Measurements from ENCODE around the gene PARG. TPM values are rescaled to one million over a fixed set of nuclear protein-coding genes. Genes with fewer than 3 reads are reported as not detected.

PARG gene
- total RNA-seq, 4 donors from 2014 or later = 9.7 to 30.8 (median 24.7) TPM

DNA sequence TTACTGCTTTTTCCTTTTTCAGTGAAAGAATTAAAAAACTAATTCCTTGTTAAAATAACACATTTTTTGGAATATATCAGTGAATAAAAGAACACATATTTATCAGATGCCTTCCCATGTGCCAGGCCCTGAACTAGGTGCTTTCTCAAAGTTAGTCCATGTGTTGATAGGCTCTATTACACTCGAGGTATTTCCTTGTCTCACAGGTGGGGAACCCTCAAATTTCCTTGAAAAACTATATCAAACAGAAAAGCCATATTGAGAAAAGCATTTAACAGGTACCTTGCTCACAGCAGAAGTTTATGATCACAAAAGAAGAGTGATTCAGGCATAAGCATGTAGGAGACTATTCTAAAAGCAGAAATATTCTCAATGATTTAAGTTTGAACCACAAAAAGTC, 104.1 kb downstream of the PARG start:
- Histone ChIP-seq H3K4me1 (no peaks in the 10 kb centered on the region), H3K36me3 (peaks cover 0 to 37% (median 9%) of the 10 kb centered on the region in 4 donors), H3K27me3 (no peaks in the 10 kb centered on the region), H3K4me3 (no peak overlapping the region), H3K27ac (no peak overlapping the region), H3K9me3 (no peaks in the 10 kb centered on the region)
- DNase-seq = no peak
- 29 to 62% methylated on average over 1 of the region's 1 CpG for WGBS, 2 donors (ENCODE audit: low coverage in 1 of 2)
- in situ Hi-C loops (cut with MboI; ENCODE audit: low pct_ligation_motif_present in 1 of 4, low pct_unique_long_range_greater_than_20kb in 1 of 4, low sequenced_read_pairs in 3 of 4) = no loop called here
- TF ChIP-seq POLR2AphosphoS5 (IDR thresholded peaks at IDR 0.05) (no peak), EP300 (IDR thresholded peaks at IDR 0.05; ENCODE audit: low read depth) (no peak), POLR2A (IDR thresholded peaks at IDR 0.05) (no peak)
- TF ChIP-seq, protein P1, sequence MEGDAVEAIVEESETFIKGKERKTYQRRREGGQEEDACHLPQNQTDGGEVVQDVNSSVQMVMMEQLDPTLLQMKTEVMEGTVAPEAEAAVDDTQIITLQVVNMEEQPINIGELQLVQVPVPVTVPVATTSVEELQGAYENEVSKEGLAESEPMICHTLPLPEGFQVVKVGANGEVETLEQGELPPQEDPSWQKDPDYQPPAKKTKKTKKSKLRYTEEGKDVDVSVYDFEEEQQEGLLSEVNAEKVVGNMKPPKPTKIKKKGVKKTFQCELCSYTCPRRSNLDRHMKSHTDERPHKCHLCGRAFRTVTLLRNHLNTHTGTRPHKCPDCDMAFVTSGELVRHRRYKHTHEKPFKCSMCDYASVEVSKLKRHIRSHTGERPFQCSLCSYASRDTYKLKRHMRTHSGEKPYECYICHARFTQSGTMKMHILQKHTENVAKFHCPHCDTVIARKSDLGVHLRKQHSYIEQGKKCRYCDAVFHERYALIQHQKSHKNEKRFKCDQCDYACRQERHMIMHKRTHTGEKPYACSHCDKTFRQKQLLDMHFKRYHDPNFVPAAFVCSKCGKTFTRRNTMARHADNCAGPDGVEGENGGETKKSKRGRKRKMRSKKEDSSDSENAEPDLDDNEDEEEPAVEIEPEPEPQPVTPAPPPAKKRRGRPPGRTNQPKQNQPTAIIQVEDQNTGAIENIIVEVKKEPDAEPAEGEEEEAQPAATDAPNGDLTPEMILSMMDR (IDR thresholded peaks at IDR 0.05) = no peak
- intact Hi-C loops (cut with DNase I; ENCODE audit: low total_unique reads) = no loop called here

DNA sequence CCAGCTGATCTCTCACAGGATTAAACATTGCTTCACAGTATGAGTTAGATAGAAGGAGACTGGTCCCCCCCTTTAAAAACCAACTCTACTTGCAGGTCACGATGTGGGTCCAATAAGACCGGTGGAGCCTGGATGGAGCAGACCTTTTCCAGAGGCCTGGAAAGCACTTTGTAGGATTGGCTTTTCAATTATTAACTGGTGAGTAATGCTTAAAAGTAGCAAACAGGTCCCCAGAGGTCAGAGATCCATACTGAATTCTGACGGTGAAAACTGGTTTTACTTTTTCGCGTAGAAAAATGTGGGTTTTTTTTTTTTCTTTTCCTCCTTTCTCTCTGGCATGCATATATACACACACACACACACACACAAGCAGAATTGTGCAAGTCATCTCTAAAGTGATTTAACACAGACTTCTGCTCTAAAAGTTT, 104.8 kb downstream of the PARG start:
- TF ChIP-seq, protein P1 (IDR thresholded peaks at IDR 0.05) = no peak
- Histone ChIP-seq H3K27me3 (no peaks in the 10 kb centered on the region), H3K9me3 (no peaks in the 10 kb centered on the region), H3K4me1 (no peaks in the 10 kb centered on the region), H3K36me3 (peaks cover 0 to 34% (median 11%) of the 10 kb centered on the region in 4 donors), H3K27ac (no peak overlapping the region), H3K4me3 (no peak overlapping the region)
- intact Hi-C loops (cut with DNase I; ENCODE audit: low total_unique reads) (no loop called here), in situ Hi-C loops (cut with MboI; ENCODE audit: low pct_ligation_motif_present in 1 of 4, low pct_unique_long_range_greater_than_20kb in 1 of 4, low sequenced_read_pairs in 3 of 4) (no loop called here)
- DNase-seq = no peak
- WGBS, 2 donors (ENCODE audit: low coverage in 1 of 2) = 59 to 79% methylated on average over 5 of the region's 5 CpGs

DNA sequence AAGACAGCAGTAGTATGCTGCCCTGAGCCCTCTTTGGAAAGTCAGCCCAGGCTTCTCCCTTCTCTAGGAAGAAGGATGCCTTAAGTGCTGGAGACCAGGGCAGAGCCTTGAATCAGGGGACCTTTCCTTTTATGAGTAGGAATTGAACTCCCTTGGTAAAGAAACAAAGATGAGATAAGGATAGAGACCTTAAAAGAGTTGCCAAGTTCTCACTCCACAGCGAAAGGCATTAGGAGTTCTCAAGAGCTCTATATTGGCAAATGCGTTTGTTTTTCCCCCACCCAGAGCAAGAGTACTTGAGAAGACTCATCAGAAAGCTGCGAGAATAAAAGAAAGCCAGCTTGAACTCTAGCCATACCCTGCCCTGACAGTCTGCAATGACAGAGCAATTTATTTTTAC, 106.9 kb downstream of the PARG start:
- in situ Hi-C loops (cut with MboI; ENCODE audit: low pct_ligation_motif_present in 1 of 4, low pct_unique_long_range_greater_than_20kb in 1 of 4, low sequenced_read_pairs in 3 of 4) = no loop called here
- H3K9me3 ChIP-seq = no peaks in the 10 kb centered on the region
- peaks cover 0 to 22% (median 7%) of the 10 kb centered on the region in 4 donors for H3K36me3 ChIP-seq
- H3K27ac ChIP-seq = no peak overlapping the region
- TF ChIP-seq EP300 (IDR thresholded peaks at IDR 0.05; ENCODE audit: low read depth) (no peak), POLR2AphosphoS5 (IDR thresholded peaks at IDR 0.05) (no peak), POLR2A (IDR thresholded peaks at IDR 0.05) (no peak)
- TF ChIP-seq, protein P1 (IDR thresholded peaks at IDR 0.05) = no peak
- no peaks in the 10 kb centered on the region for H3K27me3 ChIP-seq
- WGBS, 2 donors (ENCODE audit: low coverage in 1 of 2) = 72 to 87% methylated on average over 3 of the region's 3 CpGs
- H3K4me1 ChIP-seq = peaks cover 0 to 5% (median 0%) of the 10 kb centered on the region in 4 donors
- DNase-seq = no peak
- intact Hi-C loops (cut with DNase I; ENCODE audit: low total_unique reads) = no loop called here
- H3K4me3 ChIP-seq = no peak overlapping the region

DNA sequence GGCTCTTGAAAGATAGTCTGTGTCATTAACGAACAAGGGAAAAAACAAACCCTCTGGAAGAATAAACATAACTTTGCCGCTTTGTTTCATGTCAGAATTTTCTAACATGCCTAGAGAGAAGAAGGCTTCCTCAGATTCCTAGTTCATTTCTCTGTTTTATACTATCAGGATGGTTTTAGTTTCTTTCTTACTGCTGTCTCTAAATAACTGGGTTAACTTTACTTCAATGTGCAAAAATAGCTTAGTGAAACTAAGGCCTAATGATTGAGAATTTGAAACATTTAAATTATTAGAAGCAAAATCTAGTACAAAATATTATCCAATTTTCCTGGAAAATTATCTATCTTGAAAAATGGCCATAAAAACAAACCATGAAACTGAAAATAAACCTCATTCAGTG, 107.6 kb downstream of the PARG start:
- 86 to 89% methylated on average over 2 of the region's 2 CpGs for WGBS, 2 donors (ENCODE audit: low coverage in 1 of 2)
- in situ Hi-C loops (cut with MboI; ENCODE audit: low pct_ligation_motif_present in 1 of 4, low pct_unique_long_range_greater_than_20kb in 1 of 4, low sequenced_read_pairs in 3 of 4) = no loop called here
- Histone ChIP-seq H3K9me3 (no peaks in the 10 kb centered on the region), H3K4me3 (no peak overlapping the region), H3K36me3 (peaks cover 0 to 19% (median 7%) of the 10 kb centered on the region in 4 donors), H3K27ac (no peak overlapping the region), H3K4me1 (peaks cover 0 to 5% (median 0%) of the 10 kb centered on the region in 4 donors), H3K27me3 (no peaks in the 10 kb centered on the region)
- DNase-seq = no peak
- intact Hi-C loops (cut with DNase I; ENCODE audit: low total_unique reads) = no loop called here
- TF ChIP-seq POLR2A (IDR thresholded peaks at IDR 0.05) = no peak
- no peak for TF ChIP-seq EP300 (IDR thresholded peaks at IDR 0.05; ENCODE audit: low read depth)
- no peak for TF ChIP-seq POLR2AphosphoS5 (IDR thresholded peaks at IDR 0.05)
- TF ChIP-seq, protein P1 (IDR thresholded peaks at IDR 0.05) = no peak
